ENCODE data around the gene PLA2G3. TPM values are rescaled to one million over a fixed set of nuclear protein-coding genes. Genes with fewer than 3 reads are reported as not detected.

Gene PLA2G3
- total and polyA plus RNA-seq, 2 of the 8 experiments (the other 6 are each of a cell fraction or from before 2014, with no cell fraction given), result 18.1 to 25.9 TPM

- no peaks in the 10 kb centered on the region; a peak in 1 of 7 replicates for H3K4me1 ChIP-seq (replicated peaks in 1 of 4; ENCODE audit: control insufficient read depth in 3 of 4, insufficient read depth in 4 of 4, low read length in 3 of 4)
- no peaks in the 10 kb centered on the region for H3K36me3 ChIP-seq (ENCODE audit: control insufficient read depth in 2 of 4, insufficient read depth in 4 of 4, low read length in 3 of 4)
- no peak overlapping the region for H2BK5ac ChIP-seq (ENCODE audit: low read depth, low read length)
- H3K79me2 ChIP-seq (ENCODE audit: control insufficient read depth in 1 of 2, insufficient read depth in 2 of 2, low read length in 2 of 2), result no peaks in the 10 kb centered on the region
- H4K20me1 ChIP-seq (replicated peaks in 1 of 2; ENCODE audit: control insufficient read depth in 1 of 2, insufficient read depth in 2 of 2, low read length in 2 of 2), result no peaks in the 10 kb centered on the region
- ChIA-PET CTCF (ENCODE audit: partially characterized antibody) (interaction anchor here (0.5 to 11.9 kb wide), 20 partner anchors 8 to 363 kb away, joined by 3 to 124 read pairs (median 5); partner anchors contain the start of genes PLA2G3, SELENOM and SMTN), POLR2A (ENCODE audit: partially characterized antibody) (interaction anchor here (0.7 to 1.3 kb wide), 4 partner anchors 20 to 651 kb away, joined by 3 to 4 read pairs (median 4); partner anchors contain the start of genes MORC2, SMTN and TUG1)
- no peak overlapping the region for H2AK5ac ChIP-seq (ENCODE audit: low read depth, low read length)
- no peak overlapping the region for H2BK120ac ChIP-seq (replicated peaks; ENCODE audit: low read depth, low read length)
- 0 out of 2 replicates have a peak overlapping the region, but pooled peaks have one; percentile 13 for H2AFZ ChIP-seq (ENCODE audit: low read length)
- 0 out of 7 replicates have a peak, but pooled peaks cover 0 to 3% (median 0%) of the 10 kb centered on the region in 4 experiments for H3K27me3 ChIP-seq (replicated peaks in 1 of 4; ENCODE audit: control insufficient read depth in 3 of 4, extremely low read depth in 1 of 4, insufficient read depth in 3 of 4, low read length in 3 of 4)
- no peak overlapping the region for H3K4me3 ChIP-seq (ENCODE audit: extremely low read depth in 1 of 4, insufficient read depth in 2 of 4, low read depth in 3 of 4, low read length in 4 of 4)
- no peaks in the 10 kb centered on the region for H3K23me2 ChIP-seq (ENCODE audit: low read depth, low read length)
- no peak overlapping the region for H3K4ac ChIP-seq (replicated peaks; ENCODE audit: insufficient read length, low read depth, low read length)
- H2BK12ac ChIP-seq (ENCODE audit: low read depth, low read length), result no peak overlapping the region
- no peak for FAIRE-seq
- H3K79me1 ChIP-seq (ENCODE audit: low read depth, low read length), result no peaks in the 10 kb centered on the region
- no peak overlapping the region for H4K91ac ChIP-seq (replicated peaks; ENCODE audit: insufficient read length, low read length)
- H3K18ac ChIP-seq (ENCODE audit: extremely low read depth, low read length), result no peak overlapping the region
- no peak overlapping the region for H3K4me2 ChIP-seq (ENCODE audit: insufficient read depth in 1 of 2, low read depth in 2 of 2, low read length in 2 of 2)
- H3K9ac ChIP-seq (replicated peaks in 1 of 4; ENCODE audit: extremely low read depth in 1 of 4, low read depth in 3 of 4, low read length in 3 of 4), result no peak overlapping the region
- H4K5ac ChIP-seq (ENCODE audit: insufficient read length, low read depth, low read length), result no peak overlapping the region
- no peak overlapping the region for H3K23ac ChIP-seq (ENCODE audit: insufficient read length)
- 88% methylated on average over 1 of the region's 1 CpG; no CpG with 5 or more reads in 1 of the 2 experiments for WGBS, 2 experiments (ENCODE audit: extremely low coverage in 1 of 2, insufficient coverage in 1 of 2, insufficient read length in 1 of 2, insufficient replicate concordance in 2 of 2, low coverage in 1 of 2, low lambda C conversion rate in 2 of 2, missing lambda C conversion rate in 1 of 2)
- no peak overlapping the region for H3K27ac ChIP-seq (ENCODE audit: low read depth, low read length)
- no peak overlapping the region for H3K14ac ChIP-seq (ENCODE audit: insufficient read length)
- no peak overlapping the region for H2BK20ac ChIP-seq (ENCODE audit: low read length)
- H3K9me3 ChIP-seq (ENCODE audit: insufficient read depth in 2 of 2, low read depth in 1 of 2, low read length in 1 of 2), result peaks cover 0 to 5% of the 10 kb centered on the region in 2 experiments; a peak in 1 of 4 replicates
- no peak overlapping the region for H3K56ac ChIP-seq (replicated peaks; ENCODE audit: insufficient read length, low read depth, low read length)
- DNase-seq (ENCODE audit: low read depth in 1 of 2, low spot score in 2 of 2), result no peak
- H4K8ac ChIP-seq (ENCODE audit: extremely low read depth, insufficient read depth, low read length), result no peak overlapping the region
- no peak overlapping the region for H2BK15ac ChIP-seq (ENCODE audit: low read length)
- TF ChIP-seq CBX8 (IDR thresholded peaks at IDR 0.05; ENCODE audit: borderline replicate concordance, low read depth, low read length) (no peak), SP1 (IDR thresholded peaks at IDR 0.05; ENCODE audit: low read depth, low read length) (no peak), TBP (IDR thresholded peaks at IDR 0.05; ENCODE audit: low read depth, low read length) (no peak), TCF12 (IDR thresholded peaks at IDR 0.05; ENCODE audit: low read depth, low read length) (no peak), SIX5 (IDR thresholded peaks at IDR 0.05; ENCODE audit: low read depth, low read length) (no peak), GTF2F1 (IDR thresholded peaks at IDR 0.05; ENCODE audit: borderline replicate concordance, low read depth, low read length) (no peak), SIN3A (conservative IDR thresholded peaks at IDR 0.05 in 1 of 2, IDR thresholded peaks at IDR 0.05 in 1 of 2; ENCODE audit: low read depth in 1 of 2, low read length in 2 of 2) (no peak), SP4 (IDR thresholded peaks at IDR 0.05; ENCODE audit: low read length) (no peak), KDM5A (IDR thresholded peaks at IDR 0.05; ENCODE audit: low read length) (no peak), SAP30 (IDR thresholded peaks at IDR 0.05; ENCODE audit: insufficient read depth, insufficient replicate concordance, low read length) (no peak)
- TF ChIP-seq, protein P1, sequence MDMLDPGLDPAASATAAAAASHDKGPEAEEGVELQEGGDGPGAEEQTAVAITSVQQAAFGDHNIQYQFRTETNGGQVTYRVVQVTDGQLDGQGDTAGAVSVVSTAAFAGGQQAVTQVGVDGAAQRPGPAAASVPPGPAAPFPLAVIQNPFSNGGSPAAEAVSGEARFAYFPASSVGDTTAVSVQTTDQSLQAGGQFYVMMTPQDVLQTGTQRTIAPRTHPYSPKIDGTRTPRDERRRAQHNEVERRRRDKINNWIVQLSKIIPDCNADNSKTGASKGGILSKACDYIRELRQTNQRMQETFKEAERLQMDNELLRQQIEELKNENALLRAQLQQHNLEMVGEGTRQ (IDR thresholded peaks at IDR 0.05; ENCODE audit: low read length), result no peak
Observed at GRCh38 chr22:31148488-31148887, 8.2 kb upstream of the PLA2G3 start.

Data from H1 (cell line).